ENCODE results near the gene MTIF3. TPM values are rescaled to one million over a fixed set of nuclear protein-coding genes. Genes with fewer than 3 reads are reported as not detected.

Gene MTIF3
- total RNA-seq, 1 donor from 2014 or later, result 46.1 TPM

DNA sequence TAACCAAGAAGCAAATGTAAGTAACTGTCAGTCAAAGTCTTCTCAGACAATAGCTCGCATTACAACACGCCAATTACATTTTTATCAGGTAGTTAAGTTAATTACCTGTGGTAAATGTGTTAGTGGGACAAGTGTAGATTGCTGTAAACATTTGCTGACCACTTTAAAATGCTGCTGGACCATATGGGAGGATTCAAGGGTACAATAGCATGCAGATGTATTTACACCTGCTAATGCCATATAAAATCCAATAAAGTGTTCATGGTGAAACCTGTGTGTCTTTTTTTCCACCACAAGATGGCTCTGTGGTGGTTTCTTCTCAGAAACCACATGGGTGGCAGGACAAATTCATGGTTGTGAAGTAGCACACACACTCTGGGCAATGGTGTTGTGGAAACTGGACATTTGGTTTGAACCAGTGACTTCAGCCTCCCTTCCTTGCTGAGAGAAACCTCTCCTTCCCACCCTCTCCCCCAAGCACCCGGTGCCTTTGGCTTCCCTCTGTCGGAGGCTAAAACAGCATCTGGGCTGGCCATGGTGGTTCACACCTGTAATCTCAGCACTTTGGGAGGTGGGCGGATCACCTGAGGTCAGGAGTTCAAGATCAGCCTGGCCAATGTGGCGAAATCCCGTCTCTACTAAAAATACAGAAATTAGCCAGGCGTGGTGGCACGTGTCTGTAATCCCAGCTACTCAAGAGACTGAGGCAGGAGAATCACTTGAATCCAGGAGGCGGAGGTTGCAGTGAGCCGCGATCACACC, 44.0 kb downstream of the MTIF3 start:
- Mint-ChIP-seq H3K4me3 (ENCODE audit: unreplicated experiment) (no peak overlapping the region), H3K27ac (ENCODE audit: unreplicated experiment) (no peak overlapping the region), H3K9me3 (ENCODE audit: unreplicated experiment) (peaks cover 4% of the 10 kb centered on the region), H3K36me3 (ENCODE audit: unreplicated experiment) (no peaks in the 10 kb centered on the region), H3K4me1 (ENCODE audit: low read depth, unreplicated experiment) (peaks cover 2% of the 10 kb centered on the region), H3K27me3 (ENCODE audit: unreplicated experiment) (no peaks in the 10 kb centered on the region)
- no peak for DNase-seq
- TF ChIP-seq, protein P1, sequence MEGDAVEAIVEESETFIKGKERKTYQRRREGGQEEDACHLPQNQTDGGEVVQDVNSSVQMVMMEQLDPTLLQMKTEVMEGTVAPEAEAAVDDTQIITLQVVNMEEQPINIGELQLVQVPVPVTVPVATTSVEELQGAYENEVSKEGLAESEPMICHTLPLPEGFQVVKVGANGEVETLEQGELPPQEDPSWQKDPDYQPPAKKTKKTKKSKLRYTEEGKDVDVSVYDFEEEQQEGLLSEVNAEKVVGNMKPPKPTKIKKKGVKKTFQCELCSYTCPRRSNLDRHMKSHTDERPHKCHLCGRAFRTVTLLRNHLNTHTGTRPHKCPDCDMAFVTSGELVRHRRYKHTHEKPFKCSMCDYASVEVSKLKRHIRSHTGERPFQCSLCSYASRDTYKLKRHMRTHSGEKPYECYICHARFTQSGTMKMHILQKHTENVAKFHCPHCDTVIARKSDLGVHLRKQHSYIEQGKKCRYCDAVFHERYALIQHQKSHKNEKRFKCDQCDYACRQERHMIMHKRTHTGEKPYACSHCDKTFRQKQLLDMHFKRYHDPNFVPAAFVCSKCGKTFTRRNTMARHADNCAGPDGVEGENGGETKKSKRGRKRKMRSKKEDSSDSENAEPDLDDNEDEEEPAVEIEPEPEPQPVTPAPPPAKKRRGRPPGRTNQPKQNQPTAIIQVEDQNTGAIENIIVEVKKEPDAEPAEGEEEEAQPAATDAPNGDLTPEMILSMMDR (IDR thresholded peaks at IDR 0.05; ENCODE audit: partially characterized antibody, unreplicated experiment), result peak; percentile 56

DNA sequence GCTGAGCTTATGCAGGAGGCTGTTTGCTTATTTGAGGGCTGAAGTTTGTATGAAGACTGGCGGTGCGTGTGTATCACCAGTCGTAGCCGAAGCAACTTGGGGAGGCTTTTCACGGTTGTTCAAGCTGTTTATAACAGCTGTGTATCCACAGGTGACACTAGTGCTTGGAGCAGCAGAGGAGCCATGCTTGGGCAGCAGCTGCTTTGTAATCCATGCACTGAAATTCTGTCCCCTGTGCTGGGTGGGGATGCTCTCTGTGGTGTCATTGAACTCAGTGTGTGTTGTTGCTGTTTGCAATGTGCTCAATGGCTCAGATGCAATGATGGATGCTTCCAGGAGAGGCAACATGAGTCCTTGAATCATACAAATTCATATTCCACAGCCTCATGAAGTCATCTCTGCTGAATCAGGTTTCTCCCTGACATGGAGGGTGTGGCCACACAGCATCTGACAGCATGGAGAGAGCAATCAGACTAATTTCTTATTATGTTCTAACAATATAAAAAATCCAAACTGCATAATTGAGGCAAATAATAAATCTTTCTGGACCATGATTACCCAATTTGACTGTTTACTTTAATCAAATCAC, 44.7 kb downstream of the MTIF3 start:
- Mint-ChIP-seq H3K4me1 (ENCODE audit: low read depth, unreplicated experiment) (peaks cover 2% of the 10 kb centered on the region), H3K4me3 (ENCODE audit: unreplicated experiment) (no peak overlapping the region), H3K36me3 (ENCODE audit: unreplicated experiment) (no peaks in the 10 kb centered on the region), H3K27me3 (ENCODE audit: unreplicated experiment) (no peaks in the 10 kb centered on the region), H3K9me3 (ENCODE audit: unreplicated experiment) (peaks cover 4% of the 10 kb centered on the region), H3K27ac (ENCODE audit: unreplicated experiment) (no peak overlapping the region)
- TF ChIP-seq, protein P1 (IDR thresholded peaks at IDR 0.05; ENCODE audit: partially characterized antibody, unreplicated experiment), result no peak
- no peak for DNase-seq

DNA sequence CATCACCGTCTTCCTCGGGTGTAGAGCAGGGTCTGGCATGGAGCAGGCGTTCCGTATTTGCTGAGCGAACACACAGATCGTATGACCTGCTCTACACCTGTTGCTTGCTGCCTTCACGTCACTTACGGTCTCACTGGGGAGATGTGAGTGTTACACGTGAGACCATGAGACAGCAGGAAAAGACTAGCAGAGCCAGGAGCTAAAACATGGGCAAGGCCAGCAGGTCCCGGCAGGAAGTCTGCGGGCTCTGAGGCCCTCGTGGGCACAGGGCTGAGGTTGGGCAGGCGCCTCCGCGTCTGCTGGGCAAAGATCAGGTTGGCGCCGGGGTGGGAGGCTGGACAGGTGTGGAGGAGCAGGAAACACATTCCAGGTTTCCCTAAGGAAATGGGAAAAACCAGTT, 45.7 kb downstream of the MTIF3 start:
- Mint-ChIP-seq H3K9me3 (ENCODE audit: unreplicated experiment) (peaks cover 4% of the 10 kb centered on the region), H3K27ac (ENCODE audit: unreplicated experiment) (no peak overlapping the region), H3K4me3 (ENCODE audit: unreplicated experiment) (no peak overlapping the region), H3K4me1 (ENCODE audit: low read depth, unreplicated experiment) (peaks cover 2% of the 10 kb centered on the region), H3K27me3 (ENCODE audit: unreplicated experiment) (no peaks in the 10 kb centered on the region), H3K36me3 (ENCODE audit: unreplicated experiment) (no peaks in the 10 kb centered on the region)
- DNase-seq, result no peak
- TF ChIP-seq, protein P1 (IDR thresholded peaks at IDR 0.05; ENCODE audit: partially characterized antibody, unreplicated experiment), result no peak

DNA sequence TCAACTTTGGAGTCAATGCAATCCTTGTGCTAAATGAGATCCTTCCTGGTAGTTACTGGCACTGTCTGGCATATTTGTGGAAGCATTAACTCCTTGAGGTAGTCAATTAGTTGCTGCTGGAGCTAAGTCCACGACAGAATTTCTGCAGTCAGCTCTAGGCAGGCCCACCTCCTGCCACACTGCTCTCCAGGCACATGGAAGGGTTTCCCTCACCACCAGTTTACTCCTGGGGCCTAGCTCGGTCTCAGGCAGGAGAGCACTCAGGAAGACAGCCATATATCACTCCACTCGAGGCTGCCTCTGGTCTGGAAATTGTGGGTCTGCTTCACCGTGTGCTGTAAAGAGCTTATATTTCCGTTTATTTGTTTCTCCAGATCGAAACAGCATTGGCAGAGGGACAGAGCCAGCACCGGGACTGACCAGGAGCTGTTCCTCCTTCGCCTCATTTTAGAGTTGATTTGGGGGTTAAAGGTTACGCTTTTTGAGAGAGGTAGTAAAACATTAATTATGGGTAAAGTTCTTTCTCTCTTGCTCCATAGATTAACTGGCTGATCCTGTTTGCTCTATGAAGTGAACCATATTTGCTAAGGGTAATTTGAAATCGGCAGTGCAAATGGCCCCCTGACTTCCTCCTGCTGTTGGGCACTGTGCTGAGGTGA, 46.5 kb downstream of the MTIF3 start:
- peaks cover 2% of the 10 kb centered on the region for H3K4me1 Mint-ChIP-seq (ENCODE audit: low read depth, unreplicated experiment)
- DNase-seq, result no peak
- no peaks in the 10 kb centered on the region for H3K27me3 Mint-ChIP-seq (ENCODE audit: unreplicated experiment)
- TF ChIP-seq, protein P1 (IDR thresholded peaks at IDR 0.05; ENCODE audit: partially characterized antibody, unreplicated experiment), result no peak
- no peak overlapping the region for H3K27ac Mint-ChIP-seq (ENCODE audit: unreplicated experiment)
- no peaks in the 10 kb centered on the region for H3K36me3 Mint-ChIP-seq (ENCODE audit: unreplicated experiment)
- peak overlapping the region; percentile 34 for H3K4me3 Mint-ChIP-seq (ENCODE audit: unreplicated experiment)
- H3K9me3 Mint-ChIP-seq (ENCODE audit: unreplicated experiment), result peaks cover 4% of the 10 kb centered on the region
